Fibroblast of pulmonary artery (primary cell): ENCODE measurements around the gene DOCK10.
A peak's percentile ranks its signal among the peaks of the same experiment; 100 is the strongest.

Experiments
- DNase-seq: peaks from one replicate; pipeline ENCODE4 v3.0.0-alpha.2; 2010; ENCODE audit warnings: low read depth
- H3K4me3 ChIP-seq: replicated peaks from 2 replicates; pipeline ENCODE4 v1.5.1; 2011; ENCODE audit warnings: low read depth, mild to moderate bottlenecking, control low read depth, low read length, moderate library complexity
- CTCF ChIP-seq: IDR thresholded peaks from 2 replicates; pipeline ENCODE4 v1.5.1; 2011; ENCODE audit warnings: mild to moderate bottlenecking, control low read depth, low read length, inconsistent platforms; ENCODE audit errors: missing control alignments

The DOCK10 gene

GRCh38 chr2:225017098-225017685 is 25.1 kb downstream of the DOCK10 start:
- H3K4me3 ChIP-seq = no peak overlapping the region
- TF ChIP-seq CTCF = no peak
- DNase-seq = no peak

- H3K4me3 ChIP-seq = no peak overlapping the region
- no peak for TF ChIP-seq CTCF
- DNase-seq = peak; percentile 38
These were observed 28.6 kb downstream of the DOCK10 start for GRCh38 chr2:225013425-225014365.

GRCh38 chr2:225011585-225011984 is 30.7 kb downstream of the DOCK10 start:
- TF ChIP-seq CTCF = no peak
- H3K4me3 ChIP-seq = no peak overlapping the region
- DNase-seq = no peak

- peak; percentile 69 for DNase-seq
- H3K4me3 ChIP-seq = no peak overlapping the region
- no peak for TF ChIP-seq CTCF
These were observed 31.5 kb downstream of the DOCK10 start for GRCh38 chr2:225010804-225011203.

- H3K4me3 ChIP-seq = no peak overlapping the region
- DNase-seq = no peak
- TF ChIP-seq CTCF = no peak
These were observed 32.5 kb downstream of the DOCK10 start for GRCh38 chr2:225009768-225010167.

GRCh38 chr2:225008935-225009334 is 33.3 kb downstream of the DOCK10 start:
- DNase-seq = no peak
- TF ChIP-seq CTCF = peak; percentile 47
- H3K4me3 ChIP-seq = no peak overlapping the region
